GM13976 (cell line): ENCODE data around the gene RUNX1.

Source experiments
- DNase-seq: peaks from one replicate; pipeline ENCODE4 v3.0.0; 2012; ENCODE audit warnings: low spot score
- in situ Hi-C: fragments of 300-500 bp; cut with MboI; formaldehyde crosslinking; loops from one replicate; pipeline ENCODE4 v1.12.0; 2022; ENCODE audit warnings: low sequenced_read_pairs, mixed read lengths, inconsistent platforms; ENCODE audit not compliant: unreplicated experiment
- TF ChIP-seq, protein P1 (sequence below): IDR thresholded peaks from 2 replicates; pipeline ENCODE4 v1.5.1; 2012; ENCODE audit warnings: borderline replicate concordance, mild to moderate bottlenecking; ENCODE audit not compliant: insufficient read depth; ENCODE audit errors: extremely low read depth, missing control alignments, control extremely low read depth

The RUNX1 gene

DNA sequence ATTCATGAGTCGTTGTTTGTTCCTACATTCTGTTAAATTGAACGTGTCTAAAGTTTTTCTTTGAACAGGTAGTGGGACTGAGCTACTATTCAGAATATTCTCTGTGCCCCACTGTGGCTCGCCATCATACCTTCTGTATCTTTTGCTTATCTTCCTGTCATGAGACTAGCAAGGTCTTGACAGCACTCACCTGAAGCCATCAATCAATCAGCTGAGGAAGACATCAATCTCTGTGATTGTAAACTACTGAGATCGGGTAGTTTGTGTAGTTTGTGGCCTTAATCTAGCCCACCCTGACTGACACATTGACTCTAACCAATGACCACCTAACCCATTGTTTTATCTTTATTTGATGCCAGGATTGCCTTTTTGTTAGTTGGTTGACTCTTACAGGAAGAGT is 17.7 kb upstream of the RUNX1 start:
- in situ Hi-C loops, result no loop called here
- TF ChIP-seq, protein P1, sequence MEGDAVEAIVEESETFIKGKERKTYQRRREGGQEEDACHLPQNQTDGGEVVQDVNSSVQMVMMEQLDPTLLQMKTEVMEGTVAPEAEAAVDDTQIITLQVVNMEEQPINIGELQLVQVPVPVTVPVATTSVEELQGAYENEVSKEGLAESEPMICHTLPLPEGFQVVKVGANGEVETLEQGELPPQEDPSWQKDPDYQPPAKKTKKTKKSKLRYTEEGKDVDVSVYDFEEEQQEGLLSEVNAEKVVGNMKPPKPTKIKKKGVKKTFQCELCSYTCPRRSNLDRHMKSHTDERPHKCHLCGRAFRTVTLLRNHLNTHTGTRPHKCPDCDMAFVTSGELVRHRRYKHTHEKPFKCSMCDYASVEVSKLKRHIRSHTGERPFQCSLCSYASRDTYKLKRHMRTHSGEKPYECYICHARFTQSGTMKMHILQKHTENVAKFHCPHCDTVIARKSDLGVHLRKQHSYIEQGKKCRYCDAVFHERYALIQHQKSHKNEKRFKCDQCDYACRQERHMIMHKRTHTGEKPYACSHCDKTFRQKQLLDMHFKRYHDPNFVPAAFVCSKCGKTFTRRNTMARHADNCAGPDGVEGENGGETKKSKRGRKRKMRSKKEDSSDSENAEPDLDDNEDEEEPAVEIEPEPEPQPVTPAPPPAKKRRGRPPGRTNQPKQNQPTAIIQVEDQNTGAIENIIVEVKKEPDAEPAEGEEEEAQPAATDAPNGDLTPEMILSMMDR, result no peak
- no peak for DNase-seq

DNA sequence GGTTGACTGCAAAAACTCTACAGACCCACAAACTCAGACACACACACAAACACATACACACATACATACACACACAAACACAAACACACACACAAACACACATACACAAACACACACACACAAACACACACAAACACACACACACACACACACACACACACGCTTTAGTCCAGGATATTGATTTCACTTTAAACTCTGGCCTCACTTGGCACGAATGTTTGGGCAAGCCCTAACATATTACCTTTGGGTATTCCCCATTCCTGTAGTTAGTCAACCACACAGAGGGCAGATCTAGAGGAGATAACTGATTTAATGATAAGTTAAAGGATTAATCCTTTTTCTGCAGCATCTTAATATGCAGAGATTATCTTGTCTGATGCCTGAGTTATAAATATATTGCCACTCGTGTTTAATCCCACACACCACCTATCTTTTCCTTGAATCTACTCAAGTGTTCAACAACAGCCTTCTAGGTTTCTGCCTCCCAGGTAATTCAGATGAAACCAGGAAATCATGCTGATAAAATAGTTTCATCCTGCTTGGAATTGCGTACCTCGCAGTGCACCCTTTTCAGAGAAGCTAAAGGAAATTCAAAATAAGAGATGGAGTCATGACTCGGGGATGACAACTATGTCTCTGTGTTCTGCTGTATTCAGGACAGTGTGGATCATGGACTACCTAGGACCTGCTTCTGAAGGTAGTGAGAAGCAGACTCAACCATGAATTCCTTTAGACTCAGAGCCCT is 14.5 kb upstream of the RUNX1 start:
- TF ChIP-seq, protein P1, result no peak
- in situ Hi-C loops, result no loop called here

DNA sequence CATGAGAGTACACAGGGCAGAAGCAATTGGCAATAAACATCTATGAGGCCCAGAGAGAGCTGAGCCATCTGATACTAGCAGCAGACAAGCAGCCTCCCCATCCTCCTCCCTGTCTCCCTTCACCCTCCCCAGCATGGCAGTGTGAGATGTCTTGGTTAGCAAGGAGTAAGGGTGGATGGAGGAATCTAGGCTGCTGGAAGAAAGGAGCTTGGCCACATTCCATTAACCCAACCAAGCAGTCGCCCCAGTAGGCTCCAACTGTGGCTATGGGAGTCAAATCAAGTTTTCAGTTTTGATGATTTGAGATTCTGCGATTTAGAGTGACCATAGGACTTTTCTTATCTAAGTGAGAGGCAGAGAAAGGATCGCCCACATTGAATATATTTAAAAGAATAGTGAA is 12.9 kb upstream of the RUNX1 start:
- in situ Hi-C loops, result no loop called here
- DNase-seq, result no peak
- TF ChIP-seq, protein P1, result no peak

More for the DNA sequence above, 14.5 kb upstream of the RUNX1 start:
- no peak for DNase-seq

DNA sequence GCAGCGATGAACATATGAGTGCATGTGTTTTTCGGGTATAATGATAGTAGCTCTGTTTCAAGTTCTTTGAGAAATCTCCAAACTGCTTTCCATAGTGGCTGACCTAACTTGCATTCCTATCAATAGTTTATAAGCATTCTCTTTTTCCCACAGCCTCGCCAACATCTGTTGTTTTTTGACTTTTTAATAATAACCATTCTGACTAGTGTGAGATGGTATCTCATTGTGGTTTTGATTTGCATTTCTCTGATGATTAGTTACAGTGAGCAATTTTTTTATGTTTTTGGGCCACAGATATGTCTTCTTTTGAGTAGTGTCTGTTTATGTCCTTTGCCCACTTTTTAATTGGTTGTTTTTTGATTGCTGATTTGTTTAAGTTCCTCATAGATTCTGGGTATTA is 10.6 kb upstream of the RUNX1 start:
- in situ Hi-C loops, result no loop called here
- TF ChIP-seq, protein P1, result no peak
- no peak for DNase-seq

DNA sequence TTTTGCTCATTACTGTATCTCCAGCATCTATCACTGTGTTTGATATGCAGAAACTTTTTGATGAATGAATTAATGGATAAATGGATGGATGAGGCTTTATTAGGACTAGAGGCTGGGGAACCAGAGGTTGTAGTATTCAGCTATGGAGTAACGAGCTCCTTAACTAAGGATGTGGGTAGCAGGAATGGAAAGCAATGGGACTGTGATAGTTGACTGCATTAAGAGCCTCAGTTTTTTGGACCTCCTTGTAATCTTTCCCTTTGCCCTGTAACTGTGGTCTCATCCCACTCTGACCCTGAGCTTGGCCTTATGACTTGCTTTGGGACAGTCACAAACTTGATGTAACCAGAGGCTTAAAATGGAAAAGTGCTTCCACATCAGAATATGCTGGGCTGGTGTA is 9.0 kb upstream of the RUNX1 start:
- TF ChIP-seq, protein P1, result no peak
- in situ Hi-C loops, result no loop called here
- no peak for DNase-seq

DNA sequence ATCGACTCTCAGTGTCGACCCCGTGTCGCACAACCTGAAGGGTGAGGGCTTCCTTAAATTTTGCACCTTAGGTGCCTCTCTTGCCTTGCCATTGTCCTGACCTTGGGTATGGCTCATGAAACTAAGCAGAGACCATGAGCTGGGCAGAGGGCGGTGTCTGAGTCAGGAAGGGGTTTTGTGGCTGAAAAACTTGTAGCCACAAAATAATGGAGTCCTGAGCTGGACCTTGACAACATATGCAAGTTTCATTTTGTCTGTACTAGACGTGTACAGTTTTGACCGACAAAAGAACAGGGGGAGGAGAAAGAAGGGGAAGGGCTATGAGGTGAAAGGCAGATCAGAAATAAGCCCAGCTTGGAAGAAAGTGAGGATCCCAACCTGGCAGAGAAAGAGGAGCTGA is 8.3 kb upstream of the RUNX1 start:
- DNase-seq, result no peak
- TF ChIP-seq, protein P1, result no peak
- in situ Hi-C loops, result no loop called here

DNA sequence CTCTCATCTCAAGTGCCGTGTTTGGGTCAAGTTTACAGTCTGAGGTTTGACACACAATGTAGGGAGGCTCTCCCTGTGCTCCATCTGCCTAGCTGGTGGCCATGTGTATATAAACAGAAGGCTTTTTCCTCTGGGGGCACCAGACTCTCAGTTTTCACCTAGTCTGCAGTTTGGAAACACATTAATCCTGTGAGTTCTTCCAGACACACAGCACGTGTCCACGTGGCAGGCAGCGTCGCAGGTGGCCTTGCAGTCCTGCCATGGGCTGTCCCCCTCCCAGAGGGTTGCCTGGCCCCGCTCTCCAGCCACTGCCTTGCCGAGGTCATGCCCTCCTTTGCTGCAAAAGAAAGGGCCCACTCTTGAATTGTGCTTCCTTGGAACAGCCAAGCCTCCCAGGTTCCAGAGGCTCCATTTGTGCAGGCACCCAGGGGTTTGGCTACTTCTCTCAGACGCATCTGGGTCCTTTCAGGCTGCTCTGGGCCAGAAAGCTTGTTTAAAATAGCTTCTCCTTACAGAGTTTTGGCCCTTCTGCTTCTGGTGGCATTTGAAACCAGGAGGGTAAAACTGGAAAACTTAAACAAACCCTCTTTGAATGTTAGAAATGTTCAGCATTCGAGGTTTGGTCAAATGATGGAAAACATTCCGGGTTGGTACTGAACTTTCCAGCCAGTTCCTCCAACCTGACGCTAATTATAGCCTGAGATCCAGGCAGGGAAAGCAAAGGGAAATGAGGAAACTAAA is 4.4 kb upstream of the RUNX1 start:
- no peak for DNase-seq
- TF ChIP-seq, protein P1, result no peak
- in situ Hi-C loops, result no loop called here
